ENCODE results near the gene ADGRV1.

DNA sequence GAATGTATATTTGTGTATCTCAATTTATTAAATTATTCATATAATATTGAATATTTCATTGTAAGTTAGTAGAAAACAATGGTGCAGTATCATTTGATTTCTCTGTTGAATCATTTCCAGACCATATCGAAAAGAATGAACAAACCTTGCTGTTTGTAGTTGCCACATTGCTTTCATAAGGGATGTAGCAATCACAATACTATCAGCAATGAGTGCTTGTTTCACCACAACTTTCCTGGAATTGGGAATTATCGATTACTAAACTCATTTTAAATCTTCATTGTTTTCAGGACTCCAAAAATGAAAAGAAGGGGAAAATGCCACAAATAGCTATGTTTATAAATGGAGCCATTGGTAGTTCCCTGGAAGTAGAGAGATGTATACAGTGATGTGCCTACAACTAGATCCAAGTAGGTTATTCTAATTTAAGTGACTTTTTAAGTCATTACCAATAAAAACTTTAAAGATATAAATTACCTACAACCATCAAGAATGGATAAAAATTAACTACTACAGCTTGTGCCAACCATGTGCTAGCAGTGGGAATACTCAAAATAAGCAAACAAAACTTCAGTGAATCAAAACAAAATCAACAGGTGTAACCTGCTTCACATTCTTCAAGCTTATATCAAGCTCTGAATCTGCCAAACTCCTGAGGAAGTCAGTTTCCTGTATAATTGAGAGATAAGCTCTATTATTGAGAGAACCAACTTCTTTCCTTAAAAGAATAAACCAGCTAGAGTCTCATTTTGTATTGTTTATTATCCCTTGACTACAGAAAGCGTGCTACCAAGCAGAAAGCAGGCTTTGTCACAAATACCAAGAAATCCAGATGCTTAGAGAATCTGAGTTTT, 358.6 kb downstream of the ADGRV1 start:
- TF ChIP-seq POLR2A (IDR thresholded peaks at IDR 0.05) (no peak), EP300 (IDR thresholded peaks at IDR 0.05; ENCODE audit: low read depth) (no peak)
- TF ChIP-seq, protein P1, sequence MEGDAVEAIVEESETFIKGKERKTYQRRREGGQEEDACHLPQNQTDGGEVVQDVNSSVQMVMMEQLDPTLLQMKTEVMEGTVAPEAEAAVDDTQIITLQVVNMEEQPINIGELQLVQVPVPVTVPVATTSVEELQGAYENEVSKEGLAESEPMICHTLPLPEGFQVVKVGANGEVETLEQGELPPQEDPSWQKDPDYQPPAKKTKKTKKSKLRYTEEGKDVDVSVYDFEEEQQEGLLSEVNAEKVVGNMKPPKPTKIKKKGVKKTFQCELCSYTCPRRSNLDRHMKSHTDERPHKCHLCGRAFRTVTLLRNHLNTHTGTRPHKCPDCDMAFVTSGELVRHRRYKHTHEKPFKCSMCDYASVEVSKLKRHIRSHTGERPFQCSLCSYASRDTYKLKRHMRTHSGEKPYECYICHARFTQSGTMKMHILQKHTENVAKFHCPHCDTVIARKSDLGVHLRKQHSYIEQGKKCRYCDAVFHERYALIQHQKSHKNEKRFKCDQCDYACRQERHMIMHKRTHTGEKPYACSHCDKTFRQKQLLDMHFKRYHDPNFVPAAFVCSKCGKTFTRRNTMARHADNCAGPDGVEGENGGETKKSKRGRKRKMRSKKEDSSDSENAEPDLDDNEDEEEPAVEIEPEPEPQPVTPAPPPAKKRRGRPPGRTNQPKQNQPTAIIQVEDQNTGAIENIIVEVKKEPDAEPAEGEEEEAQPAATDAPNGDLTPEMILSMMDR (IDR thresholded peaks at IDR 0.05): no peak
